HUDEP-2 (cell line): ENCODE data around the gene NME3.

Experiments
- DNase-seq, 76 experiments: peaks; one replicate each; lab custom pipeline; 2025; ENCODE audit not compliant: unreplicated experiment in 76 of 76; lab: John Stamatoyannopoulos, UW

NME3 gene

DNA sequence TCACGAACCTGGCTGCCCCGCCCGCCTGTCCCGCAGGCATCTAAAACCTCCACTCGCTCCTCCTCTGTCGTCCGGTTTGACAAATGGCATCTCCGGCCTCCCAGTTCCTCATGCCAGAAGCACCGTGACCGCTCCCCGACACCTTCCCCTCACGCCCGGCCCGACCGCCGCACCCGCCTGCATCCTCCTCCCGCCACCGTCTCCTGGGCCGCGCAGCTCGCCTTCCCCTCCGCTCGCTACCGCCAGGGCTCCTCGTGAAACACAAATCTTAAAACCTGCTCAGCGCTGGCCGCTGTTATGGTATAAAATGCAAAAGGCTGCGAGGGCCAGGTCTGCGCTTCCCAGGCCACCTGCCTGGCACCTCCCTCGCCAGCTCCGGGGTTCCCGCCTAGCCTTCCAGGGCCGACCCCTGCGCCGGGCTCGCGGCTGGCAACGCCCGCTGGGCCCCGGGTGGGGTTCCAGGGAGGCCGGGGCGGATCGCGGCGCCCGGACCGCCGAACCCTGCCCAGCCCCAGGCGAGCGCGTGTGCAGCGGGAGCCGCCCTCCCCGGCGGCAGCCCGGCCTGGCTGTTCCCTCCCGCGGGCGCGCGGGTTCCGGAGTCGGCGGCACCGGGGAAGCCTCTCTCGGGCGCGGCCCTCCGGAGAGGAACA, 10.5 kb upstream of the NME3 start:
- DNase-seq = peak in 9 of 76 experiments; percentile 19 to 62 (median 42)

- no peak for DNase-seq
Measured at GRCh38 chr16:1781254-1781653, 9.9 kb upstream of the NME3 start.

DNA sequence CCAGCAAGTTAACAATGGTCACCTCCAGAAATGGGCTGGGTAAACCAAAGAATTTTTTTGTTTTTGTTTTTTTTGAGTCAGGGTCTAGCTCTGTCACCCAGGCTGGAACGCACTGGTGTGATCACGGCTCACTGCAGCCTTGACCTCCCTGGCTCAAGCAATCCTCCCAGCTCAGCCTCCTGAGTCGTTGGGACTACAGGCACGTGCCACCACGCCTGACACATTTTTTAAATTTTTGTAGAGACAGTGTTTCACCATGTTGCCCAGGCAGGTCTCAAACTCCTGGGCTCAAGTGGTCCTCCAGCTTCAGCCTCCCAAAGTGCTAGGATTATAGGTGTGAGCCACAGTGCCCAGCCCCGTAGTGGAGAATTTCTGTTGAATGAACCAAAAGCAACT, 9.3 kb upstream of the NME3 start:
- no peak for DNase-seq

DNA sequence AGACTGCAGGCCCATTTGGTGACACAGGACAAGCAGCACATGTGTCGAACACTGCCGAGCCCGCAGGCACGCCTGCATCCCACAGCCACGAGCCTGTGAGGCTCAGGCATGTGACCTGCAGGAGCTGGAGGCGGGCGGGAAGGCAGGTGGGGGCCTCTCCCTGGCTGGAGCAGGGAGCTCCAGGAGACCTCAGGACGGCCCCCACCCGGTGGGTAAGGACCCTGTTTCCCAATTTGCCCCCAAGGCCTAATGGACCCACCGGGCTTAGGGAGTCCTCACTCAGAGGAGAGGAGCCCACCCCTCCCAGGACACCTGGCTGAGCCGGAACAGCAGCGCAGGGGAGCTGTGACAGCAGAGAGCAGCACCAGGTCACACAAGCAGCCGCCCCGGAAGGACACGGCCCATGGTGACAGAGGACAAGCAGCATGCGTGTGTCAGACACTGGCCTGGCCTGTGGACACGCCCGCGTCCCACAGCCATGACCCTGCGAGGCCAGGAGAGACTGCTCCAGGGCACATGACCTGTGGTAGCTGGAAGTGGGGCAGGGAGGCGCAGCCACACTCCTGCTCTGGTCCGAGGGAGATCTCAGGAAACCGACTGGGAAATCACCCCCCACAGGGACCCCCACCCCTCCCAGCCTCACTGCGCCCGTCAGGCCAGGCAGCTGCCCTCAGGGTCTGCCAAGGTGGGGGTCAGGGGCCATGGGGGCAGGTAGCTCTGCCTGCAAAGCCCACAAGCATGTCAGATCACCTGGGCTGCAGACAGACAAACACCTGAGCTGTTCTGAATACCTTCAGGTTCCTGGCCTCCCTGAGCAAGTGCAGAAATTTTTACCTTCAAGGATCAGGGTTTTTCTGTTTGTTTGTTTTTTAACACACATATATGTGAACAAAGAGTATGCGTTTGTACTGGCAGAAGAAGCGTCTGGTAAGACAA, 8.7 kb upstream of the NME3 start:
- no peak for DNase-seq

GRCh38 chr16:1779234-1779701, 7.9 kb upstream of the NME3 start:
- no peak for DNase-seq

DNA sequence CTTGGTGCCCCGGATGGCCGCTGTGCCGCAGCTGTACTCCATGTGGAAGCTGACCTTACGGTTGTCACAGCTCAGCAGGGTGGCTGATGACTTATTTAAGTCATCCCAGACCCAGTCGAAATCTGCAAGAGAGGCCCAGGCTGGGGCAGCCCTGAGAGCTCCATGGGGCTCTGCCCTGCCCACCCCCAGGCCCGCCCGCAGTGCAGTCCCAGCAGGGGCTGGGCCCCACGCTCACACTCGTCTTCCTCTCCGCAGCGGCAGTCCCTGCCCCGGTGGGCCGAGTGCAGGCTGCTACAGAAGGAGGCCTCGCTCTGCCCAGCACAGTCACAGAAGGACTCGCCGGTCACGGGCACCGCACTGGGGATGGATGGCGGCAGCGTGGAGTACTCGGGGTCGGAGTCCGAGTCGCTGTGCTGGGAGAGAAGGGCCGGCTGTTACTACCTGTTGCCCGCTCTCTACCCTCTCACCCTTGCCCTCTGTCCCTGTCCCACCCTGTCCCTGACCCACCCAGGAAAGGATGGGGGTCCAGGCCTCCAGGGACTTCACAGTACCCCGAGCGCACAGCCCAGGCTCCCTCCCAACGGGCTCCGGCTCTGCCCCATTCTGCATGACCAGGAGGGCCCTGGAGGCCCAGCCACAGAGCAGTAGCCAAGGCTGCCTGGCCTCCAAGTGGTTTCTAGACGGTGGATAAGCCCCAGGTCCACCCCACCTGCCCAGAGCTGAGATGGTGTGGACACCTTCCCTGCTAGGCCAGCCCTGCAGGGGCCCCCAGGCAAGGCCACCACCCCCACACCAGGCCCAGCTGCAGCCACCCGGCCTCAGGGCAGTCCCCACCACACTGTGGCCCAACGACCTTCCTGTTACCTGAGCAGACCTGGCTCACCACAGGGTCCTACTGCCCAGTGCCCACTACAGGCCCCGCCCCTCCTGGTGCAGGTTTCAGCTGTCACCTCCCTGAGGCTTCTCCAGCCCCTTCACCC, 7.1 kb upstream of the NME3 start:
- no peak for DNase-seq

DNA sequence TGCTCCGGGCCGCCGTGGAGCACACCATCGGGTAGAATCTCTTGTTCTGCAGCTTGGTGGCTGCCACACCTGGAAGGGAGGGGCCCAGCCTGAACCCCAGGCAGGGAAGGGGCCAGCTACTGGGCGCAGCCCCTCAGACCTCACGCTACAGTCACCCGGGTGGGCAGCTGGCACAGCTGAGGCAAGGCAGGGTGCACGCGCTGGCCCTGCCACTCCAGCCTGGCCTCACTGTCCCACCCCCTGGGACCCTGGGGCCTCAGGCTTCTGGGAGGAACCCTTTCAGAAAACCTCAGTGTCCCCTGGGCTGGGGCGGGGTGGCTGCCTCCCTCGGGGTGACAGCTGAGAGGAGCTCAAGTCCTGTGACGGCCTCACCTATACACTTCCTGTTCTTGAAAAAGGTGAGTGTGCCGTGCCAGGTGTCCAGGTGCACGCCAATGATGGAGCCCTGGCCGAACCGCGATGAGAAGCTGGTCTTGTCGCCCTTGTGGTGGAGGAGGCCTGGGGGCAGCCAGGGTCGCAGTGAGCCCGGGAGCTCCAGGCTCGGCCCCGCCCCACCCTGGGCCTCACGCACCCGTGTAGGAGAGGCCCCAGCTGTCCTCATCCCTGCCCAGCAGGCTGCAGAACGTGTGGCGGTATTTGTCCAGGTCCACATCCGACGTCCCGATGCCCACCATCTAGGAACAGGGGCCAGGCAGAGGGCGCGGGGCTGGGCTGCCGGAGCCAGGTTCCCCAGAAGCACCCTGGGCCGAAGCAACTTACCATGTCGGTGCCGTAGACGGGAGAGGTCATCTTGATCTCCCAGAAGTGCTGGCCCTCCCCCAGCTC, 6.2 kb upstream of the NME3 start:
- DNase-seq = no peak

- no peak for DNase-seq
Measured at GRCh38 chr16:1776991-1777374, 5.6 kb upstream of the NME3 start.

DNA sequence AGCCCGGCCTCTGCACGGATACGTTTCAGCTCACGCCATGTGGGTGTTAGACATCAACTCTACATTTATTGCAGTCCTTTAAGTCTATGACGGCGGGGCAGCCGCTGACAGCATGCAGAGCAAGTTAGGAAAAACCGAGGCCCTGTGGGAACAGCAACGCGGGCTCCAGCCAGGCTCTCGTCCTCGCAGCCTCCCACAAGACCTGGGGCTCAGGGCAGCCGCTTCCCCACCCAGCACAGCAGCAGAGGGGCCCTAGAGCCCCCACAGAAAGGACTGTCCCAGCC, 5.3 kb upstream of the NME3 start:
- DNase-seq = no peak

GRCh38 chr16:1775846-1776671, 4.7 kb upstream of the NME3 start:
- no peak for DNase-seq

DNA sequence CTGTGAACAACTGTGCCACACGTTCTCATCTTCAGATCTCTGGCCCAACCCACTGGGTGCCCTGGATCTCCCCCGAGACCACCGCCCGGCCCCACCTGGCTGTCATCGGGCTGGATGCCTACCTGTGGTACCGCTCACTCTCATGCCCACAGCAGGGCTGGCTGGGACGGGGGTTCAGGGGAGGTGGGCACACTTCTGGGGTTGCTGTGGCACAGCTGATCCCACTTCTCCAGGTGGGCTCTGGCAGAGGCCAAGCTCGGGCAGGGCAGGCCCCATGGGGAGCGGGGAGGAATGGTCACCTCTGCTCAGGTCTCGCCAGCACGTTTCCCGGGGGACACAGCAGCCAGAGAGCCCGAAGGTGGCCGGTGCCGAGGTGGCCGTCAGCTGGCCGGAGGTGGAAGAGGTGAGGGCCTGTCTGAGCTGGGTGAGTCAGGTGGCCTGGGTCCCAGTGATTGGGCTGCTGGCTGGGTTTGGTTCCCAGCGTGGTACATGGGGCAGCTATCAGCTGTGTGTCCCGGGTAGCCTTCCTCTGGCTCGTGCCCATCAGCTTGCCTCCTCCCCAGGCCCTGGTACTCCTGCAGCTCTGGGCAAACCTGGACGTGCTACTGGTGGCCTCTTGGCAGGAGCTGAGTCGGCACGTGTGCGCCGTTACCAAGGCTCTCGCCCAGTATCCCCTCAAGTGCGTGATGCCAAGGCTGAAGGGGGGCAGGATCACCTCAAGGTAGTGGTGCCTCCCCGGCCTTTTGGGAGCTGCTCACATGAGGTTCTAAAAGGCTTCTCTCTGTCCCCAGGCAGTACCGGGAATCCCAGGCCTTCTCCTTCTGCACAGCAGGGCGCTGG, 3.9 kb upstream of the NME3 start:
- DNase-seq = no peak

GRCh38 chr16:1774448-1774780, 3.1 kb upstream of the NME3 start:
- no peak for DNase-seq

DNA sequence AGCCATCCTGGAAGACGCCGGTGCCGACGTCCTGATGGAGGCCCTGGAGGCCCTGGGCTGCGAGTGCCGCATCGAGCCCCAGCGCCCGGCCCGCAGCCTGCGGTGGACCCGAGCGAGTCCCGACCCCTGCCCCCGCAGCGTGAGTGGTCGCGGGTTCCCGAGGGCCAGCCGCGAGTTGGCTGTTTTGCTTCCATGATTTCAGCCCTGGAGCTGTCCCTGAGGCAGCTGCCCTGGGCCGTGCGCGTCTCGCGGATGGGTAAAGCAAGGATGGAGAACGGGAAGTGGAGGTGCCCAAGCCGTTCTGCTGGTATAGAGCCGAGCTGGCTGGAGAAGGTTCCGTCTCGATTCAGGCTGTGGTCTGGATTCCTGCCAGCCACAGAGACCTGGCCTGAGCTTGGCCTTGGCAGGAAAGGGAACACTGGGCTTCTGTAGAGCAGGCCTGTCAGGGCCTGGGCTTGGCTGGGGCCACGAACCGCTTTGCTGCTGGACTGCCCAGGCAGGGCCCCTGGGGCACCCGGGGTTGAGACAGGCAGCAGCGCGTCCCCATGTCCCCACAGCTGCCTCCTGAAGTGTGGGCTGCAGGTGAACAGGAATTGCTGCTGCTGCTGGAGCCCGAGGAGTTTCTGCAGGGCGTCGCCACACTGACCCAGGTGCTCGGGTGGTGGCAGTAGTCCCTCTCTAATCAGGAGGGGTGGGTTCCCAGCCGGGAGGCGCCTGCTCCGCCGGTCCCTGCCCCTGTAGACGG, 2.5 kb upstream of the NME3 start:
- DNase-seq = peak in 1 of 76 experiments; percentile 44

DNA sequence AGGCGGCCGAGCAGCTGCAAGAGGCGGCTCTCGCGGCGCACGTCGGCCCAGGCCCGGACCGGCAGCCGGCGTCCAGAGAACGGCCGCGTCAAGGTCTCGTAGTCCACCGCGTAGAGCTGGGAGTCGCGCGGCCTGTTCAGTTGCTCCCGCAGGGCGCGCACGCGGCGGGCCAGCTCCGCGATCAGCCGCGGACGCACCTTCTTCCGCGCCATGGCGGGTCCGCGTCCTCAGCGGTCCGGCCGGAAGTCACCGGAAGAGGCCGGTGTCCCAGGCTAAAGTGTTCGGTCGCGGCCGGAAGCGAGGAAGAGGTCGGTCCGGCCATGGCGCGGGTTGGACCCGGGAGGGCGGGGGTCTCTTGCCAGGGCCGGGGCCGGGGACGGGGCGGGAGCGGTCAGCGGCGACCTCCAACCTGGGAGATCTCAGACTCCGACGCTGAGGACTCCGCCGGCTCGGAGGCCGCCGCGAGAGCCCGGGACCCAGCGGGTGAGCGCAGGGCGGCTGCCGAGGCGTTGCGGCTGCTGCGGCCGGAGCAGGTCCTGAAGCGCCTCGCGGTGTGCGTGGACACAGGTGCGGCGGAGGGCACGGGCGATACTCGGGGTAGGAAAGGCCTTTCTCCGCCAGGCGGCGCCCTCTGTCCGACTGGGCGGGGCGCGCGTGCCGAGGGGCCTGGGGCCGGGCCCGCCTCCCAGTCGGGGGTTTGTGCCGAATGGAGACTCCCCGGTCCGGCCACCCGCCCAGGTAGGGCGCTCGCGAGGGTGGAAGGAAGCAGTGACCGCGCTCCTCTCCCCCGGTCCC, 1.8 kb upstream of the NME3 start, which contains the start of gene MRPS34:
Gene MRPS34, minus strand, starts transcription at position 227 of the 795 bp plus-strand sequence. Its CDS starts 15 bp downstream, at position 212.
- DNase-seq = peak in 68 of 76 experiments; percentile 14 to 84 (median 67)

- DNase-seq = peak in 41 of 76 experiments; percentile 9 to 75 (median 32)
Measured at GRCh38 chr16:1772362-1772907, 1.1 kb upstream of the NME3 start, which contains the start of gene EME2. TSS of gene EME2 (plus strand) at chr16:1772810. CDS start at chr16:1773228, 418 bp downstream.

- DNase-seq = peak in 2 of 76 experiments; percentile 25 to 60
Measured at GRCh38 chr16:1771864-1772361, 570 bp upstream of the NME3 start.
